ENCODE data around the gene PRR23E.

Gene PRR23E

GRCh38 chr3:127164615-127165014 is 28.3 kb upstream of the PRR23E start:
- DNase-seq (ENCODE audit: low read depth, low spot score): no peak
- Histone ChIP-seq H3K4me3 (ENCODE audit: low read length) (no peak overlapping the region), H3K36me3 (ENCODE audit: control insufficient read depth, insufficient read depth, low read length) (no peaks in the 10 kb centered on the region; the same call in 1 of the 2 replicates), H3K4me1 (ENCODE audit: control insufficient read depth, insufficient read depth, low read length) (peaks cover 2% of the 10 kb centered on the region; the same call in 1 of the 2 replicates), H3K27me3 (ENCODE audit: control insufficient read depth, insufficient read depth, low read length) (no peaks in the 10 kb centered on the region), H3K27ac (ENCODE audit: low read length) (no peak overlapping the region), H3K9me3 (ENCODE audit: control insufficient read depth, insufficient read depth, low read length) (no peaks in the 10 kb centered on the region)
- no CpG with 5 or more reads among the region's 5 CpGs for WGBS (ENCODE audit: insufficient coverage, insufficient read length)

- WGBS (ENCODE audit: insufficient coverage, insufficient read length): no CpG with 5 or more reads among the region's 2 CpGs
- Histone ChIP-seq H3K9me3 (ENCODE audit: control insufficient read depth, insufficient read depth, low read length) (no peaks in the 10 kb centered on the region), H3K4me1 (ENCODE audit: control insufficient read depth, insufficient read depth, low read length) (no peaks in the 10 kb centered on the region), H3K36me3 (ENCODE audit: control insufficient read depth, insufficient read depth, low read length) (no peaks in the 10 kb centered on the region; the same call in 1 of the 2 replicates), H3K27me3 (ENCODE audit: control insufficient read depth, insufficient read depth, low read length) (no peaks in the 10 kb centered on the region), H3K27ac (ENCODE audit: low read length) (no peak overlapping the region), H3K4me3 (ENCODE audit: low read length) (no peak overlapping the region)
- no peak for DNase-seq (ENCODE audit: low read depth, low spot score)
Observed at GRCh38 chr3:127165036-127165435, 27.9 kb upstream of the PRR23E start.

GRCh38 chr3:127165694-127166485 is 27.0 kb upstream of the PRR23E start:
- no CpG with 5 or more reads among the region's 5 CpGs for WGBS (ENCODE audit: insufficient coverage, insufficient read length)
- no peaks in the 10 kb centered on the region; the same call in 1 of the 2 replicates for H3K36me3 ChIP-seq (ENCODE audit: control insufficient read depth, insufficient read depth, low read length)
- no peak overlapping the region for H3K27ac ChIP-seq (ENCODE audit: low read length)
- no peak overlapping the region for H3K4me3 ChIP-seq (ENCODE audit: low read length)
- H3K4me1 ChIP-seq (ENCODE audit: control insufficient read depth, insufficient read depth, low read length): no peaks in the 10 kb centered on the region
- H3K27me3 ChIP-seq (ENCODE audit: control insufficient read depth, insufficient read depth, low read length): no peaks in the 10 kb centered on the region
- H3K9me3 ChIP-seq (ENCODE audit: control insufficient read depth, insufficient read depth, low read length): no peaks in the 10 kb centered on the region
- DNase-seq (ENCODE audit: low read depth, low spot score): no peak

GRCh38 chr3:127166501-127167065 is 26.3 kb upstream of the PRR23E start:
- no peaks in the 10 kb centered on the region for H3K27me3 ChIP-seq (ENCODE audit: control insufficient read depth, insufficient read depth, low read length)
- H3K4me1 ChIP-seq (ENCODE audit: control insufficient read depth, insufficient read depth, low read length): no peaks in the 10 kb centered on the region
- H3K36me3 ChIP-seq (ENCODE audit: control insufficient read depth, insufficient read depth, low read length): no peaks in the 10 kb centered on the region; the same call in 1 of the 2 replicates
- H3K4me3 ChIP-seq (ENCODE audit: low read length): no peak overlapping the region
- WGBS (ENCODE audit: insufficient coverage, insufficient read length): no CpG with 5 or more reads among the region's 9 CpGs
- no peaks in the 10 kb centered on the region for H3K9me3 ChIP-seq (ENCODE audit: control insufficient read depth, insufficient read depth, low read length)
- no peak for DNase-seq (ENCODE audit: low read depth, low spot score)
- H3K27ac ChIP-seq (ENCODE audit: low read length): no peak overlapping the region

- Histone ChIP-seq H3K4me1 (ENCODE audit: control insufficient read depth, insufficient read depth, low read length) (no peaks in the 10 kb centered on the region), H3K36me3 (ENCODE audit: control insufficient read depth, insufficient read depth, low read length) (no peaks in the 10 kb centered on the region; the same call in 1 of the 2 replicates), H3K27ac (ENCODE audit: low read length) (no peak overlapping the region), H3K27me3 (ENCODE audit: control insufficient read depth, insufficient read depth, low read length) (no peaks in the 10 kb centered on the region), H3K9me3 (ENCODE audit: control insufficient read depth, insufficient read depth, low read length) (no peaks in the 10 kb centered on the region), H3K4me3 (ENCODE audit: low read length) (no peak overlapping the region)
- no CpG with 5 or more reads among the region's 9 CpGs for WGBS (ENCODE audit: insufficient coverage, insufficient read length)
- no peak for DNase-seq (ENCODE audit: low read depth, low spot score)
Observed at GRCh38 chr3:127167315-127168043, 25.5 kb upstream of the PRR23E start.

- Histone ChIP-seq H3K4me3 (ENCODE audit: low read length) (no peak overlapping the region), H3K9me3 (ENCODE audit: control insufficient read depth, insufficient read depth, low read length) (no peaks in the 10 kb centered on the region), H3K36me3 (ENCODE audit: control insufficient read depth, insufficient read depth, low read length) (no peaks in the 10 kb centered on the region; the same call in 1 of the 2 replicates), H3K4me1 (ENCODE audit: control insufficient read depth, insufficient read depth, low read length) (no peaks in the 10 kb centered on the region), H3K27ac (ENCODE audit: low read length) (no peak overlapping the region), H3K27me3 (ENCODE audit: control insufficient read depth, insufficient read depth, low read length) (no peaks in the 10 kb centered on the region)
- no CpG with 5 or more reads among the region's 6 CpGs for WGBS (ENCODE audit: insufficient coverage, insufficient read length)
- DNase-seq (ENCODE audit: low read depth, low spot score): no peak
Observed at GRCh38 chr3:127168271-127168670, 24.7 kb upstream of the PRR23E start.

GRCh38 chr3:127170814-127171213 is 22.1 kb upstream of the PRR23E start:
- no peaks in the 10 kb centered on the region for H3K9me3 ChIP-seq (ENCODE audit: control insufficient read depth, insufficient read depth, low read length)
- H3K27me3 ChIP-seq (ENCODE audit: control insufficient read depth, insufficient read depth, low read length): no peaks in the 10 kb centered on the region
- no peak overlapping the region for H3K27ac ChIP-seq (ENCODE audit: low read length)
- DNase-seq (ENCODE audit: low read depth, low spot score): no peak
- WGBS (ENCODE audit: insufficient coverage, insufficient read length): no CpG with 5 or more reads among the region's 7 CpGs
- H3K4me1 ChIP-seq (ENCODE audit: control insufficient read depth, insufficient read depth, low read length): no peaks in the 10 kb centered on the region
- no peaks in the 10 kb centered on the region; the same call in 1 of the 2 replicates for H3K36me3 ChIP-seq (ENCODE audit: control insufficient read depth, insufficient read depth, low read length)
- H3K4me3 ChIP-seq (ENCODE audit: low read length): no peak overlapping the region

GRCh38 chr3:127171320-127171719 is 21.6 kb upstream of the PRR23E start:
- Histone ChIP-seq H3K36me3 (ENCODE audit: control insufficient read depth, insufficient read depth, low read length) (no peaks in the 10 kb centered on the region; the same call in 1 of the 2 replicates), H3K4me3 (ENCODE audit: low read length) (no peak overlapping the region), H3K27ac (ENCODE audit: low read length) (no peak overlapping the region), H3K4me1 (ENCODE audit: control insufficient read depth, insufficient read depth, low read length) (no peaks in the 10 kb centered on the region), H3K27me3 (ENCODE audit: control insufficient read depth, insufficient read depth, low read length) (no peaks in the 10 kb centered on the region), H3K9me3 (ENCODE audit: control insufficient read depth, insufficient read depth, low read length) (no peaks in the 10 kb centered on the region)
- no CpG with 5 or more reads among the region's 6 CpGs for WGBS (ENCODE audit: insufficient coverage, insufficient read length)
- no peak for DNase-seq (ENCODE audit: low read depth, low spot score)

- Histone ChIP-seq H3K27me3 (ENCODE audit: control insufficient read depth, insufficient read depth, low read length) (no peaks in the 10 kb centered on the region), H3K36me3 (ENCODE audit: control insufficient read depth, insufficient read depth, low read length) (no peaks in the 10 kb centered on the region; the same call in 1 of the 2 replicates), H3K4me3 (ENCODE audit: low read length) (no peak overlapping the region), H3K9me3 (ENCODE audit: control insufficient read depth, insufficient read depth, low read length) (no peaks in the 10 kb centered on the region), H3K27ac (ENCODE audit: low read length) (no peak overlapping the region), H3K4me1 (ENCODE audit: control insufficient read depth, insufficient read depth, low read length) (no peaks in the 10 kb centered on the region)
- DNase-seq (ENCODE audit: low read depth, low spot score): no peak
- WGBS (ENCODE audit: insufficient coverage, insufficient read length): no CpG with 5 or more reads among the region's 4 CpGs
Observed at GRCh38 chr3:127171721-127172120, 21.2 kb upstream of the PRR23E start.

GRCh38 chr3:127172211-127172610 is 20.7 kb upstream of the PRR23E start:
- no CpG with 5 or more reads among the region's 5 CpGs for WGBS (ENCODE audit: insufficient coverage, insufficient read length)
- Histone ChIP-seq H3K27ac (ENCODE audit: low read length) (no peak overlapping the region), H3K4me3 (ENCODE audit: low read length) (no peak overlapping the region), H3K27me3 (ENCODE audit: control insufficient read depth, insufficient read depth, low read length) (no peaks in the 10 kb centered on the region), H3K4me1 (ENCODE audit: control insufficient read depth, insufficient read depth, low read length) (no peaks in the 10 kb centered on the region), H3K9me3 (ENCODE audit: control insufficient read depth, insufficient read depth, low read length) (no peaks in the 10 kb centered on the region), H3K36me3 (ENCODE audit: control insufficient read depth, insufficient read depth, low read length) (no peaks in the 10 kb centered on the region; the same call in 1 of the 2 replicates)
- DNase-seq (ENCODE audit: low read depth, low spot score): no peak

Data from iPS DF 6.9 (cell line).